HepG2 (cell line): ENCODE data around the gene KDM4B.

Source experiments
- ARID3A ChIP-seq: IDR thresholded peaks from 2 replicates; pipeline ENCODE4 v1.6.1; 2012; ENCODE audit warnings: low read depth, low read length, improper control_type of control experiment
- CTCF ChIP-seq: sonication (generic); formaldehyde crosslinking; IDR thresholded peaks from 2 replicates; pipeline ENCODE4 v1.5.0; 2020; ENCODE audit warnings: mild to moderate bottlenecking, missing genetic modification reagents, moderate library complexity
- JUN ChIP-seq: sonication (generic); formaldehyde crosslinking; IDR thresholded peaks from 2 replicates; pipeline ENCODE4 v1.4.0; 2020; ENCODE audit warnings: mild to moderate bottlenecking, missing genetic modification reagents
- KDM5B ChIP-seq: sonication (generic); formaldehyde crosslinking; IDR thresholded peaks from 2 replicates; pipeline ENCODE4 v1.4.0; 2020; ENCODE audit warnings: missing genetic modification reagents, mild to moderate bottlenecking, borderline replicate concordance

DNA sequence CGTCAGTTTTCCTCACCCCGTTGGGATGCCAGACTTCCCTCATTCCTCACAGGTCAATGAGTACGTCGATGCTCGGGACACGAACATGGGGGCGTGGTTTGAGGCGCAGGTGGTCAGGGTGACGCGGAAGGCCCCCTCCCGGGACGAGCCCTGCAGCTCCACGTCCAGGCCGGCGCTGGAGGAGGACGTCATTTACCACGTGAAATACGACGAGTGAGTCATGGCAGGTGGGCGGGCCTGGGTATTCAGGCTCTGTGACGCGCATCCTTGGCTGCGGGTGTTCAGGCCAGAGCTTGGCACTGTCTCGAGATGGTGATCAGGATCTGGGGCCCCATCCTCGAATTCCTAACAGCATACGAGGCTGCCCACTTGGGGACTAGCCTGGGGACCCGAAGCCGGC lies 38.2 kb upstream of the KDM4B start:
- TF ChIP-seq ARID3A (no peak), JUN (CRISPR knock-in tag) (no peak), KDM5B (CRISPR knock-in tag) (no peak), CTCF (no peak)
